Measurements from ENCODE around the gene ZNF91.
"Not testable (repeated sequence)": the region's sequence is repeated elsewhere in the genome, so short reads cannot be mapped to it uniquely, and the experiment has no call there.

ZNF91 gene

DNA sequence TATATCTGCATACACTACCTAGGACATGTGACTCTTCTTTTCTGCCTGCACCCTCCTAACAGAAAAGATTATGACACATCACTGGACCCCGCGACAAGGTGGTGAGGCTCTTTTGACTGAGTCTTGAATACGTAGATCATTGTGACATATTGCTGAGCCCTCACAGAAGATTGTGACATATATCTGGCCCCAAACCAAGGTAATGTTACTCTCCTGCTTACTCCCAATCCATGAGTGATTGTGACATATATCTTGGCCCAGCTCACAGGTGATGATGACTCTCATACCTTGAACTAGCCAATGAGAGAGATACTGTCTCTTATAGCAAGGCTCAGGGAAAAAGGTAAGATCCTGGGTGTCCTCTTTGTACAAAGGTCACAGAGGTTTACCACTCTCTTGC lies 75.7 kb downstream of the ZNF91 start:
- not testable (repeated sequence) for FAIRE-seq

GRCh38 chr19:23318941-23319340 lies 76.3 kb downstream of the ZNF91 start:
- not testable (repeated sequence) for FAIRE-seq; DNase-seq (ENCODE audit: low spot score)

More for the DNA sequence above, 75.7 kb downstream of the ZNF91 start:
- DNase-seq (ENCODE audit: low spot score), result not testable (repeated sequence)

DNA sequence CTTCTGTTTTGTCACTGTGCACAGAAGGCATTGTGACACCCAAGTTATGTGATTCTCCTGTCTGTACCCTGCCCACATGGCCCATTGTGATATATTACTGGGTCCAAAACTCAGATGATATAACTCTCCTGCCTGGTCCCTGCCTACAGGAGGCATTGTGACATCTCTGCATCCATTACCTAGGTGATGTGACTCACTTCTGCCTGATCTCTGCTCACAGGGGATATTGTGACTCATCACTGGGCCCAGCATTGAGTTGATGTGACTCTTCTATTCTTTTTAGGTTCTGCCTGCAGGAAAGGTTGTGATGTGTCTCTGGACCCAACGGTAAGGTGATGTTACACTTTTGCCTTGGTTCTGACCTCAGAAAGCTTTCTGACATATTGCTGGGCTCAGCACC lies 77.1 kb downstream of the ZNF91 start:
- no peak for DNase-seq (ENCODE audit: low spot score)
- FAIRE-seq, result no peak

GRCh38 chr19:23315286-23315685 lies 80.0 kb downstream of the ZNF91 start:
- no peak for DNase-seq (ENCODE audit: low spot score)
- no peak for FAIRE-seq

GRCh38 chr19:23314505-23315251 lies 80.6 kb downstream of the ZNF91 start:
- FAIRE-seq (no peak), DNase-seq (ENCODE audit: low spot score) (no peak)

GRCh38 chr19:23313196-23313595 lies 82.1 kb downstream of the ZNF91 start:
- no peak for FAIRE-seq

GRCh38 chr19:23312515-23312914 lies 82.8 kb downstream of the ZNF91 start:
- FAIRE-seq, result no peak
- no peak for DNase-seq (ENCODE audit: low spot score)

More at GRCh38 chr19:23313196-23313595, 82.1 kb downstream of the ZNF91 start:
- no peak for DNase-seq (ENCODE audit: low spot score)

GRCh38 chr19:23311551-23311950 lies 83.7 kb downstream of the ZNF91 start:
- FAIRE-seq, result no peak
- no peak for DNase-seq (ENCODE audit: low spot score)

- no peak for DNase-seq (ENCODE audit: low spot score)
- FAIRE-seq, result no peak
Observed at GRCh38 chr19:23310729-23311211, 84.5 kb downstream of the ZNF91 start.

DNA sequence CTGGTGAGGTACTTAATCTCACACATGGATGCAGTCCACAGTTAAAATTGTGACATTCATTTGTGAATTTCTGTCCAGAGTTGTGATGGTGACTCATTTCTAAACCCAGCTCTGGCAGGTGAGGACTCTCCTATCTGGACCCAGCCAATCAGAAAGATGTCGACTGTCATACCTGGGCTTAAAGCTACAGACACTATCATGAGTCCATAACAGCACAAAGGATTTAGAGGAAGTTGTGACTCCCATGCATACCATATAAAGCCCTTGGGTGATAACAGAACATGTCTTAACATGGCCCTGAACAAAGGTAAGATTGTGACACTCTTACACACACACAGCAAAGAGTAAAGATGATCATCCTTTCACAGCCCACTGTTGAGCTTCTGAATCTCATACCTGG lies 85.3 kb downstream of the ZNF91 start:
- FAIRE-seq (no peak), DNase-seq (ENCODE audit: low spot score) (no peak)

GRCh38 chr19:23305555-23305954 lies 89.7 kb downstream of the ZNF91 start:
- no peak for DNase-seq (ENCODE audit: low spot score)

DNA sequence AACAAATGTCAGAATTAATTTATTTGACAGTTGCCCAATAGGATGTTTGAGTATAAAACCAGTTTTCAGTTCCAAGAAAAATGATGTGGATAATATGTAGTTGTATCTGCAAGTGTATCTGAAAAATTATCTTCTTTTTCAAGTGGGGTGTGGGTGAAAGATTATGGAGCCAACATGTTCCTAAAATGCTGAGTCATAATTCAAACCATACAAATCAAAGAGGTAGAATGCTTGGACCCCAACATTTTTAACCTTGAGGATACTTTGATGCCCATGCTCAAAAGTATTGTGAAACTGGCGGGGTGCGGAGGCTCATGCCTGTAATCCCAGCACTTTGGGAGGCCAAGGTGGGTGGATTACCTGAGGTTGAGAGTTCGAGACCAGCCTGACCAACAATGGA lies 91.0 kb downstream of the ZNF91 start:
- FAIRE-seq, result no peak
- no peak for DNase-seq (ENCODE audit: low spot score)

More at GRCh38 chr19:23305555-23305954, 89.7 kb downstream of the ZNF91 start:
- FAIRE-seq, result no peak

DNA sequence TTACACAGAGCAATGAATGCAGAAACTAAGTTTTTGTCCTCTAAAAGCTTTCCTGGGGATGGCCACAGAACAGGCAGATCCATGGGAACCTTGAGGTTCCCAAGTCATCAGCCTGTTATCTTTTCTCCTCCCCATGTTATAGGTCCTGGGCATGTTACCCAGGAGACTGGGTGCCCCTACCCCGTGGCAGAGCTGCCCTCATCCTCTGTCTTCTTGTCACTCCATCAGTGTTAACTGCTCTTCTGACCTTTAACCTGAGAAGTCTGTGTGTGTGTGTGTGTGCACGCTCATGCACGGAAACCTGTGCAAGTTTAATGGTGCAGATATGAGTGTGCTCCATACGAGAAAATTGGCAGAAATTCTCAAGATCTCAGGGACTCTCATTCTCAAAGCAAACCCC lies 101.1 kb downstream of the ZNF91 start:
- DNase-seq (ENCODE audit: low spot score), result no peak
- FAIRE-seq, result no peak

- not testable (repeated sequence) for FAIRE-seq; DNase-seq (ENCODE audit: low spot score)
Observed at GRCh38 chr19:23289966-23290365, 105.3 kb downstream of the ZNF91 start.

All from urothelium cell line (cell line).